NCI-H1417 (cell line): ENCODE data around the gene UBE2L3.
A peak's percentile ranks its signal among the peaks of the same experiment; 100 is the strongest.

ENCODE experiments used
- DNase-seq, 3 experiments: peaks; one replicate each; lab custom pipeline; 2025; lab: John Stamatoyannopoulos, UW

UBE2L3 gene

DNA sequence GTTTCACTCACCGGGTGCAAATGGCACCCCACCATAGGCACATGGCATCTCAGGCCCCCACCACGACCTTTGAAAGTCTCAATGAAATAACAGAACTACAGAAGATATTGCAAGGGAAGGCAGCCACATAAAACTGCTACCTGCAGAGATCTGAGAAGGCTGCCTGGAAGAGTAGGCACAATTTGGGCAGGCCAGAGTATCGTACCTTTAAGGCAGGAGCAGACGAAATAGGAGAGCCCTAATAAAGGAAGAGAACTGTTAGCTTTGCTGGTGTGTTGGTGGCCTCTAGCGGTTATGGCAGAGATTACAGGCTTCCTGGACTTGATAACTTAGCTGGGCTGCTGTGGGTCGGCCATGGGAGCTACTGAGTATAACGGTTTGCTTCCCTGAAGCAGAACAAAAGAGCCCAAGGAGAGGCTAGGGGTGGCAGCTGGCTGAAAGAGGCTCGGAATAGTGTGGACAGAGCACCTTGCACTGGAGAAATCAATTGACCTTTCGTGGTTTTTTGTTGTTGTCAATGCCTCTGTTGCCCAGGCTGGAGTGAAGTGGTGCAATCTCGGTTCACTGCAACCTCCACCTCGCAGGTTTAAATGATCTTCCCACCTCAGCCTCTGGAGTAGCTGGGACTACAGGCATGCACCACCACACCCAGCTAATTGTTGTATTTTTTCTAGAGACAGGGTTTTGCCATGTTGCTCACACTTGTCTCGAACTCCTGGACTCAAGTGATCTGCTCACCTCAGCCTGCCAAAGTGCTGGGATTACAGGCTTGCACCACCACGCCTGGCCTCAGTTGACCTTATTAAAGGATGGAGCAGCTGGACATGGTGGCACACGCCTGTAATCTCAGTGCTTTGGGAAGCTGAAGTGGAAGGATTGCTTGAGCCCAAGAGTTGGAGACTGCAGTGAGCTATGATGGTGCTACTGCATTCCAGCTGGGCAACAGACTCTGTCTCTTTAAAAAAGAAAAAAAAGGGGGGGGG lies 79.4 kb downstream of the UBE2L3 start:
- peak; percentile 51 to 77 (median 65) for DNase-seq

DNA sequence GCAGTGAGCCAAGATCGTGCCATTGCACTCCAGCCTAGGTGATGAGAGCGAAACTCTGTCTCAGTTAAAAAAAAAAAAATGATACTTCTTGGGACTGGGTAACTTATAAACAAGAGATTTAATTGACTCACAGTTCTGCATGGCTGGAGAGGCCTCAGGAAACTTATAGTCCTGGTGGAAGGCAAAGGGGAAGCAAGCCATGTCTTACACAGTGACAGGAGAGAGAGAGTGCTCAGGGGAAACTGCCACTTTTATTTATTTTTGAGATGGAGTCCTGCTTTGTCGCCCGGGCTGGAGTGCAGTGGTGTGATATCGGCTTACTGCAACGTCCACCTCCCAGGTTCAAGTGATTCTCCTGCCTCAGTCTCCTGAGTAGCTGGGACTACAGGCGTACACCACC lies 82.8 kb downstream of the UBE2L3 start:
- DNase-seq, result no peak

DNA sequence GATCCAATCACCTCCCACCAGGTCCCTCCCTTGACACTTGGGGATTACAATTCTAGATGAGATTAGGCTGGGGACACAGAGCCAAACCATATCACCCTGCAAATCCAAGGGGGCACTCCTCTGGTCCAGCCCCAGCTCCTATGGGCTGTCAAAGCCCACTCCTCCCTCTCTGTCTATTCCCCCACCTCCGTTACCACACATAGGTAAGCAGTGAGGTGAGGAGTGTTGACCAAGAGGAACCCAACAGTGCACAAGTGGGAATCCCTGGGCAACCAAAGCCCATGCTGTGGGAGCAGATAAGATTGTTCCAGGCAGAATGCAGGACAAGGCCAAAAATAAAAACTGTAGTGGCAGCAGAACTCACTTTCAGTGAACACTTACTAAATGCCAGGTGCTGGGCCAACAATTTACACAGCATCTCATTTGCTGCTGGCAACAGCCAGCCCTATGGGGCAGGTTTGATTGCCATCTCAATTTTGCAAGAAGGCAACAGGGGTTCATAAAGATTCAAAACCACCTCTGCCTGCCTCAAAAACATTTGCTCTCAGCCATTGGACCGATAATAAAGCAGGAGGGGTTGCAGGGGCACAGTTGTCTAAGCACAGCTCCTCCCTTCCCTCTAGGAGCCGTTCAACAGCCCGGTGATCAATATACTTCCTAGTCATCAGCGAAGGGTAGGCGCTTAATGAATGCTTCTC lies 83.5 kb downstream of the UBE2L3 start:
- peak in 2 of 3 experiments; percentile 56 to 63 for DNase-seq

DNA sequence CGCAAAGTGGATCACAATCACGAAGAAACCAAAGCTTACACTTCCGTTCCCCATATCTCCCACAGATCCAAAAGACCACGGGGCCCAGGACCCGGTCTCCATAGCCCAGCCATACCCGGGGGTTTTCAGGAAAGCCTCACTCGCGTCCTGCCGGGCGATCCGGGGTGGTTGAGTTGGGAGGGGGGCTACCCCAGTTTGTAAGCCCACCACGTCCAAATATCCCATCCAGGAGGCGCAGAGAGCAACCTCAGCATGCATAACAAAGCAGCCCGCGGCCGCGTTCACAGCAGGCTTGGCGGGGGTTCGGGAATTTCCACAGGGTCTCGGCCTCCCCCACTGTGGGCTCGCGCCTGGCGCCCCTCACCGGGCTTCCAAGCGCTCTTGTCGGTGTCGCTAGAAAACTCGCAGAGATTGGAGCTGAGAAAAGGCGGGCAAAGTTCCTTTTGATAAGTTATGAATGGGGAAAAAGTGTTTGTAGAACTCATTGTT lies 84.1 kb downstream of the UBE2L3 start:
- no peak for DNase-seq

DNA sequence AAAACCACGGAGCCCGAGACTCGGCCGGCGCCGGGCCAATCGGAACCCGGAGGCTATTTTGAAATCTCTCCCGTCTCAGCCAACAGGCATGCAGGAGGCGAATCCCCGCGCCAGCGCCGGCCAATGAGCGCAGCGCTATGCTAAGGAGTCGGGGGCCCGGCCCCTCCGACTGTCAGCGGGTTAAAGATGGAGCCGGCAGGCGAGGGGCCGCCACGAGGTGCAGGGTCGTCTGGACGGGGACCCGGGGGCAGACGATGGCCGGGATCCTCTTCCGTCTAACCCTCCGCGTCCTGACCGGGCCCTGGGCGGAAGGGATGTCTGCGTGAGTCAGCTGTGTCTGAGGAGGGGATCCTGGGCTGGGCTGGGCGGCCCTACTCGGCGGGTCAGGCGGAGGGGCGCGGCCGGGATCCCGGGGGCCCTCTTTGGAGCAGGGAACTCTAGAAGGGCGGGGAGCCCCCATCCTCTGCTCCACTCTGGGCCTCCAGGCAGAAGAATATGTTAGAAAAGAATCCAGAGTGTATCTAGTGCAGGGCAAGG lies 84.6 kb downstream of the UBE2L3 start:
- DNase-seq, result peak; percentile 81 to 86 (median 84)

DNA sequence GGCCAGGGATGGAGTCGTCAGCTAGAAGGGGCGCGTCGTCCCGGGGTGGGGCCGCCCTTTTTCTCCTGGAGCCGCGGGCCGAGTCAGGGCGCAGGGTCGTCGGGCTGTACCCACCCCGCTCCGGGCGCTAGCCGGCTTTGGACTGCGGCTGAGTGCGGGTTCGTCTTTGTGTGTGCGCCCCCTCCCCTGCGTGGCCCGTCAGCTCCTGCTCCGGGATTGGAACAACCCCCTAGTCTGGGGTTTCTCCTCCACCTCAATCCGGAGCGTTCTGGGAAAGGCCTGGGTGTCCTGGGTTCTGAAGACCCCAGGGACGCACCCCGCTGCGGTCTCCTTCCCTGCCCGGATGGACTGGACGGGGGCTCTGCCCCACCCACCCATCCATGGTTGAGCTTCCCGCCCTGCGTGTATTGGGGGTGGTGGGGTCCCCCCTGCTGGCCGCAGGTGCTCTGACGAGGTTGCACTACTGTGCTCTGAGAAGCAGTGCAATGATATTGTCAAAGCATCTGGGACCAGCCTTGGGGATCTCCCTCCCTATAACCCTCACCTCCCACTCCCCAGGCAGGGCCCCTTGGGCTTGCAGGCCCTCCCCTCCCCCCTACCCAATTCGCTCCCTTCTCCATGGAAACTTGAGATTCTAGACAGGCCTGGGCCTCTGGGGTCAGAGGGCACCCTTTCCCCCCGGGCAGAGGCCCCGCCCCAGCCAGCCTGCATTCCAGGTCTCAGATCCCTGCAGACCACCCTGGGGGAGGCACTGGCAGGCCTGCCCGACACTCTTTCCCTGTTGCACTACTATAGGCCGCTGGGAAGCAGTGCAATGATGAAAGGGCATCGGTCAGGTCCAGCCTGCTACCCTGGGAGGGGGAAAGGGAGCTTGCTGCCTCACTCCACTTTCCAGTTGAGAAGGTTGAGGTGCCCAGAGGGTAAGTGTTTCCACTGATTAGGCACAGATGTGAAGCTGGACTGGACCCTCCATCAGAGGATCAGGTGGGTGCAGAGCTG lies 85.3 kb downstream of the UBE2L3 start:
- no peak for DNase-seq

DNA sequence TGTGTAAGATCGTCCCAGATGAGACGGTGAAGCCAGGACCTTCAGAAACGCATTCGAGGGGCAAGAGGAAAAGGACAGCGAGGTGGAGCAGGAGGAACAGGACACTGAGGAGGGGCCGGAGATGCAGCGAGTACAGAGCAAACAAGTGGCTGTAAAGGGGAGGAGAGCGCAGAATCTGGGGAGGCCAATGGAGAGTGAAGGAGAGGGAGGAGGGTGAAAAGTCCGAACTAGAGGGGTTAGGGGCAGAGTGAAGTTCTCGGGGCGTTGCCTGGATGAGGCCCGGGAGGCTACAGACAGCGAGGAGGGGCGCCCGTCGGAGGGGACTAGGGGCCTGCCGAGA lies 89.5 kb downstream of the UBE2L3 start:
- no peak for DNase-seq

DNA sequence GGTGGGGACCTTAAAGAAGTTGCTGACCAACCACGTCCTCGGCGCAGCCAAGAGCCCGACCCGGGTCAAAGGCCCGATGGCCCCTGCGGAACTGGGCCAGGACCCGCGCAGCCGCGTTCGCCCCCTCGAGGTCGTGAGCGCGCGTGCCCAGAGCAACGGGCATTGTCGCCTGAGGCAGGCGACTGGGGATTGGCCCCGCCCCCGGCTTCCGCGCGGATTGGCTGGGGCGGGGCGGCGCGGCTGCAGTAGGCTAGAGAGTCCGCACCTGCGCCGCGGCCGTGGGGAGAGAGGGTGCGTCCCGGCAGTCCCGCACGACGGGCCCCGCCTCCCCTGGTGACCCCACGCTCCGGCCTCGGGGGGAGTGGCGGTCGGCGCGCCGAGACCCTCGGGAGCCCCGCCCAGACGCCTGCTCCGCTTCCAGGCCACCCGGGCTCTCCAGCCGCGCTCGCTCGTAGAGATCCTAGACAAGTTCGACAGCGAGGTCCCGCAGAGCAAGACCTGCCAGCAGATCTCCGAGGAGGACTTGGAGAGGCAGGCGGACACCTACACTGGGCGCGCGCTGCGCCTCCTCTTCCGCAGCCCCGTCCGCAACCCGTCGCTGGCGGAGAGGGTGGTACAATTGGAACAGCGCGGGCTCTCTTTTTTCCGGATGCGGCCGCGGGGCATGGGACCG lies 90.0 kb downstream of the UBE2L3 start:
- peak; percentile 76 to 87 (median 86) for DNase-seq

DNA sequence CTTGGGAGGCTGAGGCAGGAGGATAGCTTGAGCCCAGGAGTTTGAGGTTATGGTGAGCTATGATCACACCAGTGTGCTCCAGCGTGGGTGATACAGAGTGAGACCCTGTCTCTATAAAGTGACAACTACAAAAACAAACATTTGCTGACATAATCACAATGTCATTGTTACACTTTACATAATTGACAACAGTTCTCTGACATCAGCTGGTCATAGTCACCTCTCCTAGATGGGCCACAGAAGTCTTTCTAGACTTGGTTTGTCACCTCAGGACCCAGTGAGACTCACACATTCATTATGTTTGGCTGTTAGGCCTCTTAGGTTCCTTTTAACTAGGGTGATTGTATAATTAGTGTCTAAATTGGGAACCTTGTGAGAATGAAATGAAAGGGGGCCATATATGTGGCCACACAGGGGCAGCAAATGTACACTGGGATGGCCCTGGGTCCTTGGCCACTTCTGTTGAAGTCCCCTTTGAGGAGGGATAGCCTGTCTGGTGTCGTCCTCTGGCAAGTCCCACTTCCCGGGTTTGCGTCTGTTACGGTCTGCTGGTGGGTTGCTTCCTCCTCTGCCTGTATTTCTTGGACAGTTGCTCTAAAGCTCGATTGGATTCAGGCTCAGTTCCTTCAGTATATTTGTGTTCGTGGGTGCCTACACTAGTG lies 92.5 kb downstream of the UBE2L3 start:
- no peak for DNase-seq

DNA sequence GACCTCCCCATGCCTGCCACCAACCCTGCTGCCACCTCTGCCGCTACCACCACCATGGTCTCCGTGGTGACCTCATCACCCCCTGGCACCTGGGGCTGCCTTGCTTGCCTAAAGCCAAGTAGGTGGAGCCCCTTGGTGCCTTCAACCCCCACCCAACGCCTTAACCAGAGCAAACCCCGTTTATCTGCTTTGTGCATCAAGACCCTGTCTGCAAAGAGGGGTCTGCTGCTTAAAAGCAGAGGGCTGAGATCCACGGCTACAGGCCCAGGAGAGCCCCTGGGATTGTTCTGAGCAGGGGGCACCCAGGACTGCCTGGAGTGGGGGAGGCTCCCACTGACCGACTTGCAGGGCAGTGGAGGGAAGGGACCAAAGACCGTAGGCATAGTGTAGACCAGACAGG lies 93.4 kb downstream of the UBE2L3 start:
- no peak for DNase-seq

DNA sequence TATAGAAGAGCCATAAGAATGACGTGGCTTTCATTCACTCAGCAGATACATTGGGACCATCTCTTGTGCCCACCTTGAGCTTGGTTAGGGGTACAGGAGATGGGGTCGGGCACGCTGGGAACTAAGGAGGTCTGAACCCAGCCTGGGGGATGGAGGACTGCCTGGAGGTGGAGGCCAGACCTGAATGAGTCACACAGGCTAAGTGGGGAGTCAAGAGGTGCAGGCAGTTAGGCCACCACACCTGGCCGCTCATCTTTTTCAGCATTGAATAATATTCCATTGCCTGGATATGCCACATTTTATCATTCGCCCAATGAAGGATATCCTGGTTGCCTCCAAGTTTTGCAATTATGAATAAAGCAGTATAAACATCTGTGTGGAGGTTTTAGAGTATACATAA lies 94.5 kb downstream of the UBE2L3 start:
- no peak for DNase-seq

DNA sequence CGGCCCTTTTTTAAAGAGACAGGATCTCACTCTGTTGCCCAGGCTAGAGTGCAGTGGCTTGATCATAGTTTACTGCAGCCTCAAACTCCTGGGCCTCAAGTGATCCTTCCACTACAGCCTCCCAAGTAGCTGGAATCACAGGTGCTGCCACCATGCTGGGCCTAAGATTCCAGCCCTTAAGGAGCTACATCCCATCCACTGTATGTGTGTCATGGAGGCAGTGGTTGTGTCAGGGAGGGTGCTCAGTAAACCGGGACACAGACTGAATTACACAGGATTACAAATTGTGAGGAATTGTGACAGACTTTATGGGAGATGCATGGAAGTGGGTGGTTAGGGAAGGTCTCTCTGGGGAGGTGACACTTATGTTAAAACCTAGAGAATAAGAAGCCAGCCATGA lies 96.2 kb downstream of the UBE2L3 start:
- DNase-seq, result no peak

DNA sequence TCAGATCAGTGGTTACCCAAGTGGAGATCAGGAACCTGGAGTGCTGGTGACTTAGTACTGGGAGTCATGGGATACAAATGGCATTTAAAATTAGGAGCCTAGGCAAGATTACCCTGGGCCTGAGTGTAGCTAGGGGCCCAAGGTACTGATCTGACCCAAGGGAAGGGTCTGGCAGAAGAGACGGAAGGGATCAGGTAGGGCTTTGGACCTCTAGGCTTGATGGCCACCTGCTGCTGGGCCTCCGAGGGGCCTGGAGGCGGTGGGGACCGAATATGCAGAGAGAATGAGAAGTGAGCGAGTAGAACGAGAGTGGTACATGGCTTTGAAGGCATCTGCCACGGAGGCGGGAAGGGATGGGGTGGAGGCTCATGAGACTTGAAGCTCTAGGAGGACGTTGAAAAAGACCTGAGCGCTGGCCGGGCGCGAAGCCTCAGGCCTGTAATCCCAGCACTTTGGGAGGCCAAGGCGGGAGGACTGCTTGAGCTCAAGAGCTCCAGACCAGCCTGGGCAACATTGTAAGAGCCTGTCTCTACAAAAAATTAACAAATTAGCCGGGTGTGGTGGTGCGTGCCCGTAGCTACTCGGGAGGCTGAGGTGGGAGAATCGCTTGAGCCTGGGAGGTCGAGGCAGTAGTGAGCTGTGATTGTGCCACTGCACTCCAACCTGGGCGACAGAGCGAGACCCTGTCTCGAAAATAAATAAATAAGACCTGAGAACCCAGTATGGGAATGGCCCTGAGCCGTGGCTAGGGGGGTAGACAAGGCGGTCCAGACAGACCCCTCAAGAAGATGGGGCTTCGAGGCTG lies 97.7 kb downstream of the UBE2L3 start:
- no peak for DNase-seq

DNA sequence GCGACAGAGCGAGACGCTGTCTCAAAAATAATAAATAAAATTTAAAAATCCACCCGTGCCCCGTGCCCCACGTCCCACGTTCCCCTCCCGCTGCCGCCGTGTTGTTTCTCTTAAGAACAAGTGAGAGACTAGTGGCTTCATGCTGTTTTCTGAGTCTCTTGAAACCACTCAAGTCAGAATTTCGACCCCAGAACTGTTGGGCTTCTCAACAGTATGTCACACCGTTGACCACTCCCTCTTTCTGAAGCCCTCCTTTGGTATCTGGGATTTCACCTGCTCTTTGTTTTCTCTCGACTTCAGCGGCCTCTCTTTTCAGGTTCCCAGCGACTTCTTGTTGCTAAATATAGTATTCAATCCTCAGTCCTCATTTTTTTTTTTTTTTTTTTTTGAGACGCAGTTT lies 99.3 kb downstream of the UBE2L3 start:
- peak in 1 of 3 experiments; percentile 5 for DNase-seq

DNA sequence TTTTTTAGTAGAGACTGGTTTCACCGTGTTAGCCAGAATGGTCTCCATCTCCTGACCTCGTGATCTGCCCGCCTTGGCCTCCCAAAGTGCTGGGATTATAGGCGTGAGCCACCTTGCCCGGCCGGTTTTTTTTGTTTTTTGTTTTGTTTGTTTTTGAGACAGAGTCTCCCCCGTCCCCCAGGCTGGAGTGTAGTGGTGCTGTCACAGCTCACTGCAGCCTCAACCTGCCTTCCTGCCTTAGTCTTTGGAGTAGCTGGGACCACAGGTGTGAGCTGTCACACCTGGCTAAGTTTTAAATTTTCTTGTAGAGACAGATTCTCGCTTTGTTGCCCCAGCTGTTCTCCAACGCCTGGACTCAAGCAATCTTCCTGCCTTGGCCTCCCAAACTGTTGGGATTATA lies 101.5 kb downstream of the UBE2L3 start:
- no peak for DNase-seq

DNA sequence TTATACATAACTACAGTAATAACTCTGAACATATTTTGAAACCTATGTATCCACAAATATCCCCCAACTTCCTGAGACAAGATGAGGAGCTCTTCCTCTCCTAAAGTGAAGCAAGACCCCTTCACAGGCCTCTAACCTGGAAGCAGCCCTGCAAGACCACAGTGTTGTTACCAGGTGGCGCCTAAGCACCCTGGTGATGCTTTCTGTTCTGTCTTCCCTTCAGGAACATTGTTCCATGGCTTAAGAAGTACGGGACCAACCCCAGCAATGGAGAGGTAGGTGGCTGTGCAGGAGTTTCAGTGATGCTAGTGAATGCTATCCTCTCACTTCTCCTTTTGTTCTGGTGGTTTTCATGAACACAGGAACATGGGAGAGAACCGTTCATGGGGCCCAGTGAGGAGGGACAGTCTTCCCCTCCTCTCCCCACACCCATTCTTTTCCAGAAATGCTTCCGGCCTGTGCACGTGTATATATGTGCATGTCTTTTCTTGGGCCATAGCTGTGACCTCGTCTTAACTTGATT lies 104.7 kb downstream of the UBE2L3 start:
- DNase-seq, result no peak
